ENCODE measurements around the gene PHACTR3.

The PHACTR3 gene

GRCh38 chr20:59730722-59731121 lies 126.4 kb downstream of the PHACTR3 start:
- no peak for DNase-seq (ENCODE audit: extremely low read depth, low read depth)
- no peak for TF ChIP-seq CTCF (IDR thresholded peaks at IDR 0.05; ENCODE audit: low read depth, low read length, missing control alignments)
- no peak overlapping the region for H3K4me3 ChIP-seq (replicated peaks; ENCODE audit: low read depth, low read length)

DNA sequence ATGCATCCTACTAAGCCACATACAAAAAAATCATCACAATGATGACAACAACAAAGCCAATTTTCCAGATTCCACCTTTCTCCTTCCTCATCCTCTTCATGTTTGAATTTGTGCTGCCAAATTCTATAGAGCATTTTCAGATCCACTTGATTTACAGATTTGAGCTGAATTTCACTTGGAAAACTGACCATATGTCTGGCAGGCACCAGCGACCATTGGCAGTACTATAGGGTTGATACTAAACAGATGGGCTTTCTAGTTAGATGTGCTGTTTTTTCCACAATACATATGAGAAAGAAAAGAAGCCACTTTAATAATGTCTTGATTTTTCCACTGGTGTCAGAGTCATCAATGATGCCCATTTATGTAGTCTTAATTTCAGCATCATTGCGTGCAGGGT lies 127.0 kb downstream of the PHACTR3 start:
- no peak for TF ChIP-seq CTCF (IDR thresholded peaks at IDR 0.05; ENCODE audit: low read depth, low read length, missing control alignments)

DNA sequence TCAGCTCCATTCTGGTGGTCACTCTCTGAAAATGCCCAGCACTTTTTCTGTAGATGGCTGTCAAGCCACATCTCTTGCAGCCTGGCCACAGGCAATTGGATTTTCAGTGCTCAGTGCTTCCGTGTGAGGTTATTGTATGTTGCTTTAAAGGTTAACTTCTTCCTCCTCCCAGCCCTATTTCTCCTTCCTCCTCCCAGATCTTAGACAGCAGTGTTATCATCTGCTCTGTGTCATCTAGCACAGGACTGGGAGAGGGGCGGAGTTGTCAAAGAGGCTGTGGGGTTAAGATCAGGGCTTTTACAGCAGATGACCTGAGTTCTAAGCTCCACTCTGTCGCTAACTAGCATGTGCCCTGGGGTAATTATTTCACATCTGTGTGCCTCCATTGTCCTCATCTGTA lies 129.0 kb downstream of the PHACTR3 start:
- H3K4me3 ChIP-seq (replicated peaks; ENCODE audit: low read depth, low read length), result no peak overlapping the region
- TF ChIP-seq CTCF (IDR thresholded peaks at IDR 0.05; ENCODE audit: low read depth, low read length, missing control alignments), result no peak
- no peak for DNase-seq (ENCODE audit: extremely low read depth, low read depth)

More for the DNA sequence above, 127.0 kb downstream of the PHACTR3 start:
- DNase-seq (ENCODE audit: extremely low read depth, low read depth), result no peak
- H3K4me3 ChIP-seq (replicated peaks; ENCODE audit: low read depth, low read length), result no peak overlapping the region

DNA sequence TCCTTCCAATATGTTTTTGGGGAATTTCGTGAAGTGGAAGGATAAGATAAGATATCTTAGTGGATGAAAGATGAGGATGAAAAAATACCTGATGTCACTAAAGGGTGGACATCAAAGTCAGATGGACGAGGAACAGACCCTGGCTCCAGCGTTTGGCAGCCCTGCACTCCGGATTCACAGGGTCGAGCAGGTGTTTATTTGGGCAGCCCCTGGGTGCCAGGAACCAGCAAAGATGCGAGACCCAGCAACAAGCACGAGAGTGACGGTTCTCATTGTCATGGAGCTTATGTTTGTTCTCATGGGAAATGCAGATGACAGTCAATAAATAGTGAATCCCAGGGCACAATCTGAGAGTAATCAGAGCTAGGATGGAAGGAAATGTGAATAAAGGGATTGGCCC lies 131.1 kb downstream of the PHACTR3 start:
- TF ChIP-seq CTCF (IDR thresholded peaks at IDR 0.05; ENCODE audit: low read depth, low read length, missing control alignments), result no peak
- DNase-seq (ENCODE audit: extremely low read depth, low read depth), result no peak

DNA sequence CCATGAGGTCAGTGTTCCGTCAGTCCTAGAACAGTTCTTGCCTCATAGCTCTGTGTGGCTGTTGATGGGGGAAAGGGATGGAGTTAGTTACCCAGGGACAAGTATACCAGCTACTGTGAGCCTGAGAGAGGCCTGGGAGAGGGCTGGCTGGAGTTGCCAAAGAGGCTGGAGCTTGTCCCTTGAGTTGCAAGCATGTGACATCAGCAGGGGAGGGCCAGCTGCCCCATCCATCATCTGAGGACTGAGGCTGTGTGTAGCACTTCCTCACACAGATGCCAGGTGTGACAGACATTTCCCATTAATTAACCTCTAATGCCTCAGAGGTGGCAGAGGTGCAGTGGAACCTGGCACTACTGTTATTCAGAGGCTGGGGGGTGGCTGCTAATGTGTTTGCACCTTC lies 131.6 kb downstream of the PHACTR3 start:
- DNase-seq (ENCODE audit: extremely low read depth, low read depth), result no peak
- TF ChIP-seq CTCF (IDR thresholded peaks at IDR 0.05; ENCODE audit: low read depth, low read length, missing control alignments), result no peak
- H3K4me3 ChIP-seq (replicated peaks; ENCODE audit: low read depth, low read length), result no peak overlapping the region

More for the DNA sequence above, 131.1 kb downstream of the PHACTR3 start:
- H3K4me3 ChIP-seq (replicated peaks; ENCODE audit: low read depth, low read length), result no peak overlapping the region

DNA sequence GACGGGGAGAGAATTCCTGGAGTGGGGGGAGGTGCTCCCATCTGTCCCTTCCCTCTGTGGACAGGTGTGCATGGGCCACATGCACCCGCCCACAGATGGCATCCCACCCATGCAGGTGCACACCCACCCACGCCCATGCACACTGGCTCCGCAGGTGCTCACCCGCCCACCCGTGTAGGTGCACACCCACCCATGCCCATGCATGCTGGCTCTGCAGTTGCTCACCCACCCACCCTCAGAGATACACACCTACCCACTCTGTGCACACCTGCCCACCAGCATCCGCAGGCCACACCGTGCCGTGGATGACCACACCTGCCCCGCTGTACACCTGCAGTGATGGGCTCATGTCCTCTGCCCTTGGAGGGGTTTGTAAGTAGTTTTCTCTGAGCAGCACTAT lies 132.0 kb downstream of the PHACTR3 start:
- no peak overlapping the region for H3K4me3 ChIP-seq (replicated peaks; ENCODE audit: low read depth, low read length)
- TF ChIP-seq CTCF (IDR thresholded peaks at IDR 0.05; ENCODE audit: low read depth, low read length, missing control alignments), result no peak
- DNase-seq (ENCODE audit: extremely low read depth, low read depth), result no peak

DNA sequence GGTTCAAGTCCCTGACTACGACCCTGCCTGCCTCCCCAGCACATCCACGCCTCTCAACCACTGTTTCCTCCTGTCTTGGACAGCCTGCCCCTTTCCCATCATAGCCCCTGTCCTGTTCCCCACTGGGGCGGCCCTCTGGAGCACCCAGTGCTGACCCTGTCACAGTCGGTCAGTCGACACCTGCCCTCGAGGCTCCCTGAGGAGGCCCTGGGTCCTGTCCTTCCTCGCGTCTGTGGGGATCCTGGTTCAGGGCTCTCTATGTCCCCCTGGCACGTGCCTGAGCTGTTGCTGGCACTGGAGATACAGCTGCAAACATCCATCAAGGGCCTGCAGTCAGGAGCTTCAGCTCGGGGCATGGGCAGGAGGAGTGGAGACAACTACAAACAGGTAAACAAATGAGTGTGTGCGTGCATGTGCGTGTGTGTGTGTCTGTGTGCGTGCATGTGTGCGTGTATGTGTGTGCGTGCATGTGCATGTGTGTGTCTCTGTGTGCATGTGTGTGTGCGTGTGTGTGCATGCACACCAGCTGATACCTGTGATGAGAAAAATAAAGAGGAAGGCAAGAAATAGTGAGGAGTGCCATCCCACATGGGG lies 132.8 kb downstream of the PHACTR3 start:
- no peak for TF ChIP-seq CTCF (IDR thresholded peaks at IDR 0.05; ENCODE audit: low read depth, low read length, missing control alignments)
- no peak overlapping the region for H3K4me3 ChIP-seq (replicated peaks; ENCODE audit: low read depth, low read length)
- no peak for DNase-seq (ENCODE audit: extremely low read depth, low read depth)

Measured in HFF-Myc (cell line).